Testis (tissue), 5 donors: ENCODE results near the gene FMR1NB. TPM values are rescaled to one million over a fixed set of nuclear protein-coding genes. Genes with fewer than 3 reads are reported as not detected.
A peak's percentile ranks its signal among the peaks of the same experiment; 100 is the strongest.

Source experiments
- DNase-seq: peaks from one replicate; pipeline ENCODE4 v3.0.0-alpha.2; 2019
- H3K27ac ChIP-seq, 2 donors: fragments of 200-600 bp; sonication (generic); one replicate each; pipeline ENCODE4 v1.5.1; 2019
- H3K27me3 ChIP-seq: fragments of 200-600 bp; sonication (generic); one replicate; pipeline ENCODE4 v1.5.1; 2019
- H3K36me3 ChIP-seq: fragments of 200-600 bp; sonication (generic); one replicate; pipeline ENCODE4 v1.5.1; 2017; ENCODE audit warnings: low read depth; ENCODE audit errors: missing control alignments
- H3K4me1 ChIP-seq: fragments of 200-600 bp; sonication (generic); one replicate; pipeline ENCODE4 v1.5.1; 2019
- H3K4me3 ChIP-seq, 2 donors: fragments of 200-600 bp; sonication (generic); one replicate each; pipeline ENCODE4 v1.5.1; 2017 to 2019
- H3K9me3 ChIP-seq: fragments of 200-600 bp; sonication (generic); one replicate; pipeline ENCODE4 v1.5.1; 2017
- CTCF ChIP-seq, 3 experiments: fragments of 450-650 bp in 2 of 3; fragments of 200-600 bp in 1 of 3; sonication (generic) in 1 of 3; IDR thresholded peaks; one replicate each; pipeline ENCODE4 v1.5.1; 2016 to 2019; ENCODE audit warnings: antibody characterized with exemption in 3 of 3, mild to moderate bottlenecking in 2 of 3, moderate library complexity in 1 of 3
- POLR2A ChIP-seq: fragments of 450-650 bp; IDR thresholded peaks from one replicate; pipeline ENCODE4 v1.6.1; 2017; ENCODE audit warnings: antibody characterized with exemption, mild to moderate bottlenecking, moderate library complexity
- WGBS, 2 donors: methylation state at CpG; one replicate each; pipeline ENCODE4 v1.1.5; 2018; 5-methylcytosine and 5-hydroxymethylcytosine counted together
- intact Hi-C: fragments of 100-400 bp; cut with DNase I; formaldehyde crosslinking; loops from one replicate; pipeline ENCODE4 v1.15.1; 2023; ENCODE audit warnings: low total_unique reads
- long read RNA-seq, 2 donors: transcript quantifications; one replicate each; lab custom pipeline, GENCODE V29; 2026
- polyA plus RNA-seq: library from polyadenylated mRNA; stranded (reverse); fragments of 350-450 nt; fragmentation: Illumina TruSeq; extraction: RNeasy Lipid Tissue Mini Kit (QIAGEN cat#74804); gene quantifications from one replicate; pipeline ENCODE4 v1.2.3, GENCODE V29; 2014; ENCODE audit warnings: low read depth, low replicate concordance; ENCODE audit not compliant: insufficient read depth
- total RNA-seq, 2 donors: library from RNA; depleted of rRNA; stranded (reverse); fragments of >200 nt; gene quantifications; one replicate each; pipeline ENCODE4 v1.2.3, GENCODE V29; 2016

The FMR1NB gene
- 10 to 100 TPM; 48.2 to 70.7 TPM for total RNA-seq
- 77.8 TPM for polyA plus RNA-seq
- long read RNA-seq, donor 1, partial matches to known transcripts: 0 of 1 reads
- long read RNA-seq, donor 1, other reads (novel, unspliced or antisense): 0 of 1 reads
- long read RNA-seq, donor 2, partial matches to known transcripts: 0 of 1 reads
- long read RNA-seq, donor 2, other reads (novel, unspliced or antisense): 0 of 1 reads

GRCh38 chrX:147981038-147981752 lies at the start of gene FMR1NB:
Gene FMR1NB, plus strand, starts transcription at chrX:147981337. Its CDS starts 66 bp downstream, at chrX:147981403.
- no peaks in the 10 kb centered on the region for H3K9me3 ChIP-seq
- intact Hi-C loops: no loop called here
- WGBS, 2 donors: 80 to 97% methylated on average over 1 to 23 of the region's 35 CpGs
- DNase-seq: peak; percentile 58
- H3K4me1 ChIP-seq: no peaks in the 10 kb centered on the region
- no peaks in the 10 kb centered on the region for H3K27me3 ChIP-seq
- peak within 1 kb of the TSS; percentile 29 to 34 for H3K4me3 ChIP-seq
- no peak within 1 kb of the TSS for H3K27ac ChIP-seq
- H3K36me3 ChIP-seq: no peaks in the 10 kb centered on the region
- TF ChIP-seq CTCF (IDR thresholded peaks at IDR 0.05) (no peak), POLR2A (no peak)

GRCh38 chrX:147933815-147934214 lies 47.3 kb upstream of the FMR1NB start:
- Histone ChIP-seq H3K9me3 (no peaks in the 10 kb centered on the region), H3K4me3 (no peak overlapping the region), H3K4me1 (no peaks in the 10 kb centered on the region), H3K36me3 (no peaks in the 10 kb centered on the region), H3K27me3 (no peaks in the 10 kb centered on the region), H3K27ac (no peak overlapping the region)
- intact Hi-C loops: no loop called here
- WGBS, 2 donors: 100% methylated on average over 1 of the region's 1 CpG
- TF ChIP-seq CTCF (IDR thresholded peaks at IDR 0.05): no peak
- no peak for TF ChIP-seq POLR2A
- DNase-seq: no peak

DNA sequence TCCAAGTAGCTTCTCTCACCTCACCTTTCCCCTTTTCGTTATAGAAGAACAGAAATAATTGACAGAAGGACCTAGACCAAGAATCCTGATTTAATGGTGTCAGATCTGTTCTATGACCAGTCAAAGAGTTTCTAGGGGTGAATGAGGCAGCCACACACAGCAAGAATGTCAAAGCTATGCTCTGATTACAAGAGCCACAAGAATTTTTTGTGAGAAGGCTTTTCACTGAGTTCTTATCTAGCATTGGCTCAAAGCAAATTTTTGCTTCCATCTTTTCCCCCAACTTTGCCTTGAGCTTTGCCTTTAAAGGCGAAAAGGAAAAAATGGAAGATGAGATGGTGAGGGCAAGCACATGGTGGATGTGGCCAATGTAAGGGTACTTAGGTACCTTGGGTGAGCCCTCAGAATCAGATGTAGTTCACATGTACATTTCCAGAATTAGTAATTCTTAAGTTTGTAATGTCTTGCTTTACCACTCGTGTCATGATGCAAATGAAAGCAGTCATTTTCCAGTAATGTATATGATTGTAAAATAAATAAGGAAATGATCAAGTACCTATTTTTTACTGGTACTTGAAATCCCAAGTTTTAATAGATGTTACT lies 45.9 kb upstream of the FMR1NB start:
- Histone ChIP-seq H3K36me3 (no peaks in the 10 kb centered on the region), H3K9me3 (no peaks in the 10 kb centered on the region), H3K4me3 (no peak overlapping the region), H3K4me1 (no peaks in the 10 kb centered on the region), H3K27me3 (no peaks in the 10 kb centered on the region), H3K27ac (no peak overlapping the region)
- TF ChIP-seq POLR2A (no peak), CTCF (IDR thresholded peaks at IDR 0.05) (no peak)
- DNase-seq: no peak
- 91 to 95% methylated on average over 3 of the region's 3 CpGs for WGBS, 2 donors
- intact Hi-C loops: no loop called here

DNA sequence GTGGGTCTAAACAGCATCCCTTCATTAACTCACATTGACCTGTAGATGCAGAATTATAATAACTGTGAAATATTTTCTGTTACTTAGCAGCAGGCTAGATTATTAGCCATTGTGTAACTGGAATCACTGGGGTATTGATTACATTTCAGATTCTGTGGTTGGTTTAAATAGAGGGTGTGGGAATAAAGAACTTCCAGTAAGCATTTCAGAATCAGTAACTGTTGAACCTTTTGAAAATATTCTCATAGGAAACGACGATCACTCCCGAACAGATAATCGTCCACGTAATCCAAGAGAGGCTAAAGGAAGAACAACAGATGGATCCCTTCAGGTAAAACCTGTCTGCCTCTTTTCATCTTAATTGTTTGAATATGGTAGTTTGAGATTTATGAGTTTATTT lies 35.9 kb upstream of the FMR1NB start:
- H3K36me3 ChIP-seq: no peaks in the 10 kb centered on the region

More for the DNA sequence above, 35.9 kb upstream of the FMR1NB start:
- DNase-seq: no peak
- Histone ChIP-seq H3K27ac (no peak overlapping the region), H3K4me1 (no peaks in the 10 kb centered on the region), H3K27me3 (no peaks in the 10 kb centered on the region), H3K4me3 (no peak overlapping the region), H3K9me3 (no peaks in the 10 kb centered on the region)
- no peak for TF ChIP-seq CTCF (IDR thresholded peaks at IDR 0.05)
- no peak for TF ChIP-seq POLR2A
- WGBS, 2 donors: 92% methylated on average over 5 of the region's 5 CpGs
- intact Hi-C loops: no loop called here
